Ishikawa (cell line): ENCODE results near the gene SERINC5.
A peak's percentile ranks its signal among the peaks of the same experiment; 100 is the strongest.

Experiments
- CEBPB ChIP-seq: IDR thresholded peaks from 2 replicates; pipeline ENCODE4 v1.6.1; 2012
- CREB1 ChIP-seq: IDR thresholded peaks from 2 replicates; pipeline ENCODE4 v1.6.1; 2012; ENCODE audit warnings: low read depth
- EGR1 ChIP-seq: IDR thresholded peaks from 2 replicates; pipeline ENCODE4 v1.6.1; 2012
- EP300 ChIP-seq: IDR thresholded peaks from 2 replicates; pipeline ENCODE4 v1.6.1; 2012; ENCODE audit warnings: borderline replicate concordance
- FOXM1 ChIP-seq: IDR thresholded peaks from 2 replicates; pipeline ENCODE4 v1.6.1; 2012; ENCODE audit warnings: low read depth, borderline replicate concordance
- NFIC ChIP-seq: IDR thresholded peaks from 2 replicates; pipeline ENCODE4 v1.6.1; 2012
- RAD21 ChIP-seq: IDR thresholded peaks from 2 replicates; pipeline ENCODE4 v1.6.1; 2012; ENCODE audit warnings: low read depth
- TAF1 ChIP-seq: IDR thresholded peaks from 2 replicates; pipeline ENCODE4 v1.6.1; 2012; ENCODE audit warnings: low read depth, mild to moderate bottlenecking
- TCF12 ChIP-seq: IDR thresholded peaks from 2 replicates; pipeline ENCODE4 v1.6.1; 2012; ENCODE audit warnings: low read depth
- TEAD4 ChIP-seq: IDR thresholded peaks from 2 replicates; pipeline ENCODE4 v1.6.1; 2012
- YY1 ChIP-seq: IDR thresholded peaks from 2 replicates; pipeline ENCODE4 v1.6.1; 2012; ENCODE audit warnings: low read depth
- ZBTB7A ChIP-seq: IDR thresholded peaks from 2 replicates; pipeline ENCODE4 v1.6.1; 2012; ENCODE audit warnings: low read depth
- TF ChIP-seq, protein P1 (sequence below): IDR thresholded peaks from 2 replicates; pipeline ENCODE4 v1.6.1; 2012
- TF ChIP-seq, protein P2 (sequence below): IDR thresholded peaks from 2 replicates; pipeline ENCODE4 v1.6.1; 2012; ENCODE audit warnings: low read depth, mild to moderate bottlenecking
- TF ChIP-seq, protein P3 (sequence below): IDR thresholded peaks from 2 replicates; pipeline ENCODE4 v1.6.1; 2012

Gene SERINC5

DNA sequence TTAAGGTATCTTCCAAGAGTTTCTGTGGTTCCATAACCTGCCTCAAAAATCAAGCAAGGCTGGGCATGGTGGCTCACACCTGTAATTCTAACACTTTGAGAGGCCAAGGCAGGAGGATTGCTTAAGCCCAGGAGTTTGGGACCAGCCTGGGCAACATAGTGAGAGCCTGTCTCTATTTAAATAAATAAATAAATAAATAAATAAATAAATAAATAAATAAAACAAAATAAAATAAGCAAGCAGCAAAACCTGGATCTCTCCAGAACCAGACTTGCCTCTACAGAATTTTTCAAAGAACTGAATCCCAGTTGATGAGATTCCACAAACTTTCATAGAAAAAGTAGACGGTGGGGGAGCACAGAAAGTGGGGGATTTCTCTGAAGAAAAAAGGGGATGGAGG is 12.3 kb downstream of the SERINC5 start:
- TF ChIP-seq EGR1 (no peak), EP300 (no peak), TCF12 (no peak), TAF1 (no peak), CEBPB (no peak), RAD21 (no peak)
- TF ChIP-seq, protein P1, sequence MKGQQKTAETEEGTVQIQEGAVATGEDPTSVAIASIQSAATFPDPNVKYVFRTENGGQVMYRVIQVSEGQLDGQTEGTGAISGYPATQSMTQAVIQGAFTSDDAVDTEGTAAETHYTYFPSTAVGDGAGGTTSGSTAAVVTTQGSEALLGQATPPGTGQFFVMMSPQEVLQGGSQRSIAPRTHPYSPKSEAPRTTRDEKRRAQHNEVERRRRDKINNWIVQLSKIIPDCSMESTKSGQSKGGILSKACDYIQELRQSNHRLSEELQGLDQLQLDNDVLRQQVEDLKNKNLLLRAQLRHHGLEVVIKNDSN, result no peak
- TF ChIP-seq, protein P2, sequence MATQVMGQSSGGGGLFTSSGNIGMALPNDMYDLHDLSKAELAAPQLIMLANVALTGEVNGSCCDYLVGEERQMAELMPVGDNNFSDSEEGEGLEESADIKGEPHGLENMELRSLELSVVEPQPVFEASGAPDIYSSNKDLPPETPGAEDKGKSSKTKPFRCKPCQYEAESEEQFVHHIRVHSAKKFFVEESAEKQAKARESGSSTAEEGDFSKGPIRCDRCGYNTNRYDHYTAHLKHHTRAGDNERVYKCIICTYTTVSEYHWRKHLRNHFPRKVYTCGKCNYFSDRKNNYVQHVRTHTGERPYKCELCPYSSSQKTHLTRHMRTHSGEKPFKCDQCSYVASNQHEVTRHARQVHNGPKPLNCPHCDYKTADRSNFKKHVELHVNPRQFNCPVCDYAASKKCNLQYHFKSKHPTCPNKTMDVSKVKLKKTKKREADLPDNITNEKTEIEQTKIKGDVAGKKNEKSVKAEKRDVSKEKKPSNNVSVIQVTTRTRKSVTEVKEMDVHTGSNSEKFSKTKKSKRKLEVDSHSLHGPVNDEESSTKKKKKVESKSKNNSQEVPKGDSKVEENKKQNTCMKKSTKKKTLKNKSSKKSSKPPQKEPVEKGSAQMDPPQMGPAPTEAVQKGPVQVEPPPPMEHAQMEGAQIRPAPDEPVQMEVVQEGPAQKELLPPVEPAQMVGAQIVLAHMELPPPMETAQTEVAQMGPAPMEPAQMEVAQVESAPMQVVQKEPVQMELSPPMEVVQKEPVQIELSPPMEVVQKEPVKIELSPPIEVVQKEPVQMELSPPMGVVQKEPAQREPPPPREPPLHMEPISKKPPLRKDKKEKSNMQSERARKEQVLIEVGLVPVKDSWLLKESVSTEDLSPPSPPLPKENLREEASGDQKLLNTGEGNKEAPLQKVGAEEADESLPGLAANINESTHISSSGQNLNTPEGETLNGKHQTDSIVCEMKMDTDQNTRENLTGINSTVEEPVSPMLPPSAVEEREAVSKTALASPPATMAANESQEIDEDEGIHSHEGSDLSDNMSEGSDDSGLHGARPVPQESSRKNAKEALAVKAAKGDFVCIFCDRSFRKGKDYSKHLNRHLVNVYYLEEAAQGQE, result no peak
- TF ChIP-seq, protein P3, sequence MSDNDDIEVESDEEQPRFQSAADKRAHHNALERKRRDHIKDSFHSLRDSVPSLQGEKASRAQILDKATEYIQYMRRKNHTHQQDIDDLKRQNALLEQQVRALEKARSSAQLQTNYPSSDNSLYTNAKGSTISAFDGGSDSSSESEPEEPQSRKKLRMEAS, result no peak

DNA sequence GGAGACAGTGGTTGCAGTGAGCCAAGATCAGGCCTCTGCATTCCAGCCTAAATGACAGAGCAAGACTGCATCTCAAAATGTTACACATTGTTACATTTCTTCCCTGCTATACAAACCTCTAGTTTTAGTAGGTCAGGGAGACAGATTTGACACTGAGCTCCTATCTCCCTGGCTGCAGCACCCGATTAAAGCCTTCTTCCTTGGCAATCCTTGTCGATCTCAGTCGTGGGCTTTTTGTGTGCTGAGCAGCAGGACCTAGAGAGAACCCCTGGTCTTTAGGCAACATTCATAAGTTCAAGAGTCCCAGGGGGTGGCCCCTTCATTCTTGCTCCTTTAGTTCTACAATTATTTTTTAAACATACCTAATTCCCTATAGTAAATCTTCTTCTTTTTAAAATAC is 13.0 kb downstream of the SERINC5 start:
- TF ChIP-seq TEAD4 (no peak), TAF1 (no peak), NFIC (no peak), YY1 (no peak)

DNA sequence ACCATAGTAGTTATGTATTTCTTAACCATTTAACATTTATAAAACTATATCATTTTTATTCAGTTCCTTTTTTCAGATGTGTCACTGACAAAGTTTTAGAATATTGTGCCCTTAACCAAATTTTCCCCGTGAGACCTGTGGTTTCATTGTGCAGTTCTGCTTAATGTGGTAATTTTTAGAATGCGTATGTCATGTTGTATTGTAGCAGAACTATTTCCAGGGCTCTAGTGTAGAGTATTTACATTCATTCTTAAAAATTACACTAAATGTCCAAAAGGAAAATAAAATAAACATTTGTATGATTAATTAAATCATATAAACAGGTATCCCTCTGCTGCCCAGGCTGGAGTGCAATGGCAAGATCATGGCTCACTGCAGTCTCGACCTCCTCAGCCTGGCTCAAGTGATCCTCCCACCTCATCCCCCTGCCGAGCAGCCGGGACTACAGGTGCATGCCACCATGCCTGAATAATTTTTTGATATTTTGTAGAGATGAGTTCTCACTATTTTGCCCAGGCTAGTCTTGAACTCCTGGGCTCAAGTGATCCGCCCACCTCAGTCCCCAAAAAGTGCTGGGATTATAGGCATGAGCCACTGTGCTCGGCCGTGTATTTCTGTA is 15.4 kb downstream of the SERINC5 start:
- TF ChIP-seq, protein P3, result no peak
- TF ChIP-seq YY1, result no peak
- TF ChIP-seq TCF12, result no peak
- no peak for TF ChIP-seq CREB1
- TF ChIP-seq TEAD4, result no peak
- TF ChIP-seq TAF1, result no peak
- TF ChIP-seq, protein P1, result no peak
- TF ChIP-seq EGR1, result no peak
- no peak for TF ChIP-seq EP300
- no peak for TF ChIP-seq CEBPB
- no peak for TF ChIP-seq ZBTB7A

DNA sequence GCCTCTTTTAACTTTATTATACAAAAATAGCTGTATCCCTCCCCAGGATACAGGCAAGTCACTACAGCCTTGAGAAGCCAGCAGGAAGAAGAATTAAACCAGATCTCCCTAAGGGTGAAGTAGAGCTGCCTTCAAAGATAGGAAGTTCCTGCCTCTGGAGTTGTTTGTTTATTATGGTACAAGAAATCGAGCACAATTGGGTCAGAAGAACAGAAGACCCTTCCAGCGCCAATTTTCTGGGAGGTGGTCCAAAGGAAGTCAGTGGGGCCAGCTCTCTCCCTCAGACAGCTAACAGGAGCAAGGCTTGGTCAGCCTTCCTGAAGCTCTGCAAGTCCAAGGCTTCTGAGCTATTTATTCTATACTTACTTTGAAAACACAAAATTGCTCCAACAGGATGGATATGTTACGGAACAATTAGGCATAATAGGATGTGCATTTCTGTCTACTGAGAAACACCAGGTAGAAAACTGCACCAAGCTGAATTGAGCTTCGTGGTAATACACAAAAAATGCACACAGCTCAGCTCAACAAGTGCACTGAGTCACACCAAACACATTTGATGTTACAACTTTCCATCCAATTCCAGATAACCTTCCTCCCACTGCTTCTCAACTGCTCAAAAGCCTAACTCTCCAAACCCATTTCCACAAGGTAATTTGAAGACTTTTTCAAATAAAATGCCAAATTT is 16.0 kb downstream of the SERINC5 start:
- no peak for TF ChIP-seq EP300

DNA sequence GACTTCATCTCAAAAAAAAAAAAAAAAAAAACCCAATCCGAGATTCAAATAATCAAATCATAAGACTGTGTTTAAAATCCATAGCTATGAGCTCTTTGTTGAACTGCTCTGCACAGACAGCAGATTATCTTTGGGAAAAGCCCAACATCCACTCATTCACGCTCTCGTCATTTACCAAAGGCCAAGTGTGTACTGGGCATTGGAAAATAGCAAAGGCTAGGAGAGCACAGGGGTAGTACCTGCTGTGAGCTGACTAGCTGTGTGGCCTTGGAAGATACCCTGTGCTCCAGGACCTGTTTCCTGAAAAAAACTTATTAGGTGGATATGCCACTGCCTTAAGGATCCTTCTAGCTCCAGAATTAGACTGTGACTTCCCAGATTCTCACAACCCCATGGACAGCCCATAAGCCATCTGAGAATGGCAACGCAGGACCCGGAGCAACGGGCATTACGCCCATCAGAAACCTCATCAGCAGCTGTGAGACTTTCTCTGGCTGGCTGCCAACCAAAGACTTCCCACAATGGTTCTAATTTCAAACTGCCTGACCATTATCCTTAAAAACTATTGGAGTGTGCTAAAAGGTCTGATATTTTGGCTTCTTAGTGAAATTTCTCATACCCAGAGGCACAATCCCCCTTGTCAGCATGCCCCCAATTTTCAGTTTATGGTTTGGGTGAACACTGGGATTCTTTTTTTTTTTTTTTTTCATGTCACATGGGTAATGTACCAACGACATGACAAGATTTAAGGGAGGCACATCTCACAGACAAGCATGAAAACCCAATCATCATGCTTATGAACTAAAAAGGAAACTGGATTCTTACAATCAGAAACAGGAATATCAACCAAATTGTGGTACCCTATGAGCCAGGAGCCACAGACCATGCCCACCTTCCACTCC is 16.8 kb downstream of the SERINC5 start:
- TF ChIP-seq ZBTB7A (no peak), CREB1 (no peak), EGR1 (no peak), RAD21 (no peak), TCF12 (peak; percentile 35; the same call in 1 of the 2 replicates), CEBPB (no peak), NFIC (peak; percentile 78), EP300 (no peak), YY1 (0 out of 2 replicates have a peak, but pooled peaks have one; percentile 27), FOXM1 (no peak), TEAD4 (0 out of 2 replicates have a peak, but pooled peaks have one; percentile 7), TAF1 (no peak)
- TF ChIP-seq, protein P2, result no peak
- TF ChIP-seq, protein P1, result no peak
- TF ChIP-seq, protein P3, result no peak
